CD4-positive, alpha-beta T cell treated with Interleukin-10 for 1 hour (primary cell): ENCODE measurements around the gene DRG2.

ENCODE experiments used
- DNase-seq: peaks from one replicate; pipeline ENCODE4 v3.0.0-alpha.2; 2020

The DRG2 gene, protein sequence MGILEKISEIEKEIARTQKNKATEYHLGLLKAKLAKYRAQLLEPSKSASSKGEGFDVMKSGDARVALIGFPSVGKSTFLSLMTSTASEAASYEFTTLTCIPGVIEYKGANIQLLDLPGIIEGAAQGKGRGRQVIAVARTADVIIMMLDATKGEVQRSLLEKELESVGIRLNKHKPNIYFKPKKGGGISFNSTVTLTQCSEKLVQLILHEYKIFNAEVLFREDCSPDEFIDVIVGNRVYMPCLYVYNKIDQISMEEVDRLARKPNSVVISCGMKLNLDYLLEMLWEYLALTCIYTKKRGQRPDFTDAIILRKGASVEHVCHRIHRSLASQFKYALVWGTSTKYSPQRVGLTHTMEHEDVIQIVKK

DNA sequence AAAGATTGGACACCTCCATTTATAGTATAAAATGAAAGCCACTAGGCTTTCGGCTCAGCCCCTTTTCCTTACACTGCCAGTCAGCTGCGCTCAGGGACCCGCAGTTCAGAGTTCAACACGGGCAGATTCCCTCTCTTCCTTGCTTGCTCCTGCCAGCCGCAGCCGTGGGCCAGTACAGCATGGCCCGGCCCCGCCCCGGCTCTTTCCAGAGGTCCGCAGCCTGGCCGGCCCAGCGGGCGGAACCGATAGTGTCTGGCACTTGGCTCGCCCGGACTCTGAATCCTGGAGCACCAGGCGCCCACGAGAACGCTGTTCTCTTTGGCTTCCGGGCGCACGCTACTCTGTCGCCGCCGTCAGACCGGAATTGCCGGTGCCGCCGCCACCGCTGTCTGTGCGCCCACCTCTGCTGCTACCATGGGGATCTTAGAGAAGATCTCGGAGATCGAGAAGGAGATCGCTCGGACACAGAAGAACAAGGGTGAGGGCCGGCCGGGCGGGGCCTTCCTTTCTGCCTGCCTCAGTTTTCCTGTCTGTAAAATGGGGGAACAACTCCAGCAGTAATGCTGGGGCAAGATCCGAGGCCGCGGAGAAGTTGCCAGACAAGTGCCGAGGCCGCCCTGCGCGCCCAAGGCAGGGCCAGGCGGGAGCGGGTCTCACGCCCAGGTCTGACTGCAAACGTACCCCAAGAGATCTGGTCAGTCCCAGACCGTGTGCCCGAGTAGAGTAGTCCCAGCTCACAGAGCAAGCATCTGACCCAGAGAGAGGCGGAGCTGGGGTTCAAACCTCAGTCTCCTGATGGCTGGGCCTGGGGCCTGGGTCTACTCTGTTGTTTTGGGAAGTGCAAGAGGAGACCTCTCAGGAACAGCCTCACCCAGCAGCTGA, at the start of gene DRG2:
Gene DRG2, plus strand, starts transcription at position 339 of the 882 bp plus-strand sequence. Its CDS starts 76 bp downstream, at position 415.
- DNase-seq: peak; percentile 91

DNA sequence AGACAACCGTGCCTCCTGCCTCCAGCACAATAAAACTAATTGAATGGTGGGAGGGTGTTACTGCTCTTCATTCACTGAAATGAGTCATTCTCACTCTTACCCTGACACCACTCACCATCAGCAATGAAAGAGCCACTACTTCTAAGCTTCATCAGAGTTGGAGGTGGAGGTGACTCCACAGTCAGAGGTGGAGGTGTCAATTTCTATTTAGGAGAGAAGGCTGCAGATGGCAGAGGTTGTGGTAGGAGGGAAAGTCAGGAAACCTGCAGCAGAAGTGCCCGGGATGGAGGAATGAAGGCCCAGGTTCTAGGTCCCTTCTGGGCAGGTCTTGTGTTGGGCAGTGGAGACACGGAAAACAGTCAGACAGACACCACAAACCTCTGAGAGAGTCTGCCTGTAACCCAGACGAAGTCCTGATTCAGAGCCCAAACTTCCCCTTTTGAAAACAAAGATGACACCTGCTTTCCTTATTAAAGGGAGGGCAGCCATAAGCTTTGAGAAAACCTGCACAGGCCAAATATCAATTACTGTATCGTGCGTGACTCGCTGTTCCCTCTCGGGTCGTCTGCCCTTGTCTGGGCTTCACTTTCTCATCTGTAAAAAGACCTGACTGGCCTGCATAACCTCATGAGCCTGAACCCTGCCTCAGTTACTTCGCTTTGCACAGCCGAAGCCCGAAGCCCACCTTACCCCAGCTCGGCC, 49.4 kb upstream of the DRG2 start:
- peak; percentile 15 for DNase-seq

DNA sequence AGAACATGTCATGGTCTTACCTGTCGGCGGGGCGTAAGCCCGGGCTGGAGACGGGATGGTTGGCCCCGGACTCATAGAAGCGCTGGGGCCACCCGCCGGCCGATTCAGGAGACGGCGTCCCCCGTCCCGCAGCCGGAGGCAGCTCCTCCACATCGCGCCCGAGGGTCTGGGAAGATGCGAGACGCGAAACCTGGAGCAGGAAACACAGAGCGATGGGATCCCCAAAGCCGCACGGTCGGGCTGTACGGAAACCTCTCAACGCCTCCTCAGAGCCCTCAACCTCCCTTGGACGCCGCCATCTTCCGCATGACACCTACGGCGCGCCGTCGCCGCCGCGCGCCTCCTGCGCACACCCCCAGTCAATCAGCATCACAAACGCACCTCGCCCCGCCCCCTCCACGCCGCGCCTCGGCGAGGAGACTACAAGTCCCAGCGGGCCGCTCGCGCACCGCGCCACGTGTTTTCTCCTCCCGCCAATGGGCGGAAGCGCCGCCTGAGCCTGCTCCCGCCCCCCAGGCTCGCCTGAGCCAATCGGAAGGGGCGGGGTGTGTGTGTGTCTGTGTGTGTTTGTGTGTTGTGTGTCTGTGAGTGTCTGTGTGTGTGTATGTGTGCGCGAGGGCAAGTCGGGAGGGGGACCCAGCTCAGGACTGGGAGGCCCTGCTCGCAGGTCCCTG, 48.8 kb upstream of the DRG2 start, which contains the start of the genes ATPAF2 and GID4:
Gene ATPAF2, minus strand, starts transcription at position 308 of the 674 bp plus-strand sequence. Its CDS starts 155 bp downstream, at position 153.
Gene GID4, plus strand, starts transcription at position 548 of the 674 bp plus-strand sequence. Its CDS starts 57 bp downstream, at position 605.
- DNase-seq: peak; percentile 100

DNA sequence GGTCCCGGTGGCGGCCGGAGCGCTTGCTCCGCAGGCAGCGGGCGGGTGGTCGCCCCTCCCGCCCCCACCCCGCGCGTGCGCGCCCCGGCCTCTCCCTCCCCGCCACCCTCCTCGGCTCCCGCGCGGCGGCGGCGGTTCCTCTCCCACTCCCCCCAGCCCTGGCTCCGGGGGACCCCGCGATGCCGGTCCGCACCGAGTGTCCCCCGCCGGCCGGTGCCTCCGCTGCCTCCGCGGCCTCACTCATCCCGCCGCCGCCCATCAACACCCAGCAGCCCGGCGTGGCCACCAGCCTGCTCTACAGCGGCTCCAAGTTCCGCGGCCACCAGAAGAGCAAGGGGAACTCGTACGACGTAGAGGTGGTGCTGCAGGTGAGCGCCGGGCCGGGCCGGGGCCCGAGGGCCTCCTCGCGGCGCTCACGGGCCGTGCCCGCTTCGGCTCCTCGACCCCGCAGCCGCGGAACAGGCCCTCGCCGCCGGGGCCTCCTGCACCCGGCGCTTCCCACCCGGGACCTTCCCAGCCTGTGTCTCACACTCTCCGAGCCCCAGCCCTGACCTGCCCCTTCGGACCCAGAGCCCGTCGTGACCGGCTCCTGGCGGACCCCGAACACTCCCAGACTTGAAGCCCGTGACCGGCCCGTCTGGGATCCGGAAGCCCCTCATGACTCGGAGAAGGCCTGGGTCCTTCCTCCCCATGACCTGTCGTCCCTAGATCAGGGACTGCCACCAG, 48.0 kb upstream of the DRG2 start:
- peak; percentile 50 for DNase-seq

DNA sequence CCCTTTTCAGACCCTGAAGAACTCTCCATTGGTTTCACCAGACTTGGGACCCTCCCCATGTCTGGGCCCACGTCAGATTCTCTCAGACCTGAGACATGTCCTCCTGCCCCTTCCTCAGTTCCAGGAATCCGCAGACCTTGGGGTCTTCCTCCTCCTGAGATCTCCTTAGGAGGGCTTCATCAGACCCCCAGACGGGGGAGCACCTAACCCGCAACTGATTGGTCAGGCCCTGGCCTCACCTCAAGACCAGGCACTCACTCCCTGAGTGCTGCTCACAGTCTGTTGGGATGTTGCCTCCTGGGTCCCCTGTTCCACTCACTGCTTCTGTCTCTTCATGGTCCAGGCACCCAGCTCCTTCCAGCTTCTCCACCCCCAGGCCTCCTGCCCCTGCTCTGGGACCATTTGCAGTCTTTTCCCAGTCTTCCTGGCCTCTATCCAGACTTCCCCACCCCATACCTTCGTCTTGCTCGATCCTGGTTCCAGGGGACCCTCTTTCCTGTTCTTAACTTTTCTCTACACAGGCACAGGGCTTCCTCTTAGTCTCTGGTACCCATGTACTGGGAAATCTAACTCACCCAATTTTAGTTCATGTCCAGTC, 47.4 kb upstream of the DRG2 start:
- no peak for DNase-seq

DNA sequence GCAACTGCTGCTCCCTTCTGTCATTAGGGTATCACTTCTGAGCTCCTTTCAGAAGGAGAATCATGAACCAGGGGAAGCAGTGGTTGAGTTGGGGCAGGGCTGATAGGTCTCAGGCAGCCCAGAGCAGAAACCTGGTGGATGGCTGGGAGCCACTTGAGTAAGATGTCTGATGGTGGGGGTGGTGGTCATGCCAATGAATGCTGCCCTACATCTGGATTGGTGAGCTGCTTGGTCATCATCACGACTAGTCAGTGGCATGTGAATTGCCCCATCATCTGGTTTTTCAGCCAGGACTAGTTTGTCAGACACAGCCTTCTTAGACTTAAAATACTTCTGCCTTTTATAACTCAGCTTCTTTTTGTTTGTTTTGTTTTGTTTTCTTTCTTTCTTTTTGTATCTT, 46.0 kb upstream of the DRG2 start:
- DNase-seq: no peak

DNA sequence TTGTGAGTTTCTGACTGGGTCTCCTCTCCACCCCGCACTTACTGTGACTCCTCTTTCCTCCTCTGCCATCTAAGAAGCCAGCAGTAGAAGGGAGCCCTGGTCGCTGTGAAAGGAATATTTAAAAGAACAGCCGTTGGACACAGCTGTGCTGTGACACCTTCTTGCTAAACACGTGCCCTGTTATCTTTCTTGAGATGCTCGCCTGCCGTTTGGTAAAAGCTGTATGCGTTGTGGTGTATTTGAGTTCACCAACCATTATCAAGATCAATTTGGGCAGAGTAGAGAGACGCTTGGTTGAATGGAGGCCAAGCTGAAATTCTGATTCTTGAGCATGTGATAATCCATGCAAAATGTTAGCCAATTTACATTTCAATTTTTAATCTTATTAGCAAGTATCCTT, 44.8 kb upstream of the DRG2 start:
- DNase-seq: no peak

DNA sequence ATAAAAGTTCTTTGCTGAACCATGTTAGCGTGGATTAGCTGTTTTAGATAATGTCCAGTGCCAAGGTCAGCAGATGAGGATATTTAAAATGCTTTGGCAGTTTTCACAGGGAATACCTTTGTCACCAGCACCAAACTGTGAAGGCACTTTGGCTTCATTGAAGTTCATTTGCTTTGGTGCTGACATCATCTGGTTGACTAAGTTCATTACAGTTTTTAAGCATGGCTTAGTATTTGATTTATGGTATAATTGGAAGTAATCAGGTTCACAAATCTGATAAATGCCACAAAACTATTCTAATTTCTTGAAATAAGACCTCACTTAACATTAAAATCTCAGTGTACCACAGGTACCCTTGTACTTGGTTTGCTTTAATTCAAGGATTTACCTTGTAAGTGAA, 44.3 kb upstream of the DRG2 start:
- peak; percentile 23 for DNase-seq

DNA sequence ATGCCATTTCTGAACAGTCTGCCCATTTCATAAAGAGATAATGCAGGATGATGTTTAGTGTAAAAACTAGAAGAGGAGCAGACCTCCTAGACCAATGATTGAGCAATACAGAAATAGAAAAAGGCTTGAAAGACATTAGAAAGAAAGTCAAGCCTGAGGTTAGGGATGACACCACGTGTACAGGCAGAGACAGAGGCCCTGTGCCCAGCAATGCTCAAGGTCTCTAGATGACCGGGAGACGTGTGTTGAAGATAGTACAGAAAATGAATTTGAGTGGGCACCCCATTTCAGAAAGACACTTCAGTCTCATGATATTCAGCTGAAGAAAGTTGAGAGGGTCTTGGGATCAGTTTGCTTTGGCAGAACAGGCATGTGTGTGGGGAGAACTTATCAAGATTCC, 43.1 kb upstream of the DRG2 start:
- no peak for DNase-seq

DNA sequence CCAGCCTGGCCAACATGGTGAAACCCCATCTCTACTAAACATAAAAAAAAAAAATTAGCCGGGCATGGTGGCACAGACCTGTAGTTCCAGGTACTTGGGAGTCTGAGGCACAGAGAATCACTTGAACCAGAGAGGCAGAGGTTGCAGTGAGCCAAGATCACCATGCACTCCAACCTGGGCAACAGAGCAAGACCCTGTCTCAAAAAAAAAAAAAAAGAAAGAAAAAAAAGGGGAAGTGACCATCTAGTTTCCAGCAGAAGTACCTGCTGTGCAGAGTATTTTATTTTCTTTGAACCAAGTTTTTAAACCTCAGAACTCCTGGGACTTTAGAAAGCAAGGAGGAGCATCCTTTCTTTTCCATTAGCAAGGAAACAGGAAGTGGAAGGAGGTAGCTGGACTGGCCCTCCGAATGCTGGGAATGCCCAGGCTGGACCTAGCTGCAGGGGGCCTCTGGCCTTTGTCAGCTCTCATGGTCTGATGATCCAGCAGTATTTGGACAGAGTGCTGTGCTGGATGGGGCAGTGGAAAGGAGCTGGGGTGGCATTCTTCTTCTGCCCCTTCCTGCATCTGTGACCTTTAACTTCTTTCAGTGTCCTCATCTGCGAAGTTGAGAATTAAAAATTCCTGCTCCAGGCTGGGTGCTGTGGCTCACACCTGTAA, 41.9 kb upstream of the DRG2 start:
- DNase-seq: no peak

DNA sequence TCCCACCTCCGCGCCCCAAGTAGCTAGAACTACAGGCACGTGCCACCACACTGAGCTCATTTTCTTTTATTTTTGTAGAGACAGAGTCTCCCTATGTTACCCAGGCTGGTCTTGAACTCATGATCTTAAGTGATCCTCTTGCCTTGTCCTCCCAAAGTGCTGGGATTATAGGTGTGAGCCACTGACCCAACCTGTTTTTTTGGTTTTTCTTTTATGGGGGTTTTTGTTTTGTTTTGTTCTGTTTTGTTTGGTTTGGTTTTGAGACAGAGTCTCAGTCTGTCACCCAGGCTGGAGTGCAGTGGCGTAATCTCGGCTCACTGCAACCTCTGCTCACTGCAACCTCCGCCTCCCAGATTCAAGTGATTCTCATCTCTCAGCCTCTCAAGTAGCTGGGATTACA, 32.2 kb upstream of the DRG2 start:
- DNase-seq: no peak

DNA sequence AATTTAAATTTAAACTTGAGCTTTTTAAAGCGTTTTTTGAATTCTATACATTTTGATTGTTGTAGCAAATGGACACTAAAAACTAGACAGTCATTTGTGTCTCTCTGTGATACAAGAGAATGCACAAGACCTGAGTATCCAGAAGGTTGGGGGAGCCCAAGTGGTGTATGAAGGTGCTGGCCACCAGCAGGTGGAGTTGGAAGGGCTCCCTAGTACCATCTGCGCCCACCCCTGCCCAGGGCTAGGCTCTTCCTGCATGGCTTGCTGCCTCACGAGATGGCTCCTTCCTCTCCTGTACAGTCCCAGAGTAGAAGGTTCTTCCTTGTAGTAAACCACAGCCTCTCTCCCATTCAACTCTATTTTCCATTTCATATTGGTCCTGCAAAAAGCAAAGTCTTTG, 31.5 kb upstream of the DRG2 start:
- DNase-seq: no peak

DNA sequence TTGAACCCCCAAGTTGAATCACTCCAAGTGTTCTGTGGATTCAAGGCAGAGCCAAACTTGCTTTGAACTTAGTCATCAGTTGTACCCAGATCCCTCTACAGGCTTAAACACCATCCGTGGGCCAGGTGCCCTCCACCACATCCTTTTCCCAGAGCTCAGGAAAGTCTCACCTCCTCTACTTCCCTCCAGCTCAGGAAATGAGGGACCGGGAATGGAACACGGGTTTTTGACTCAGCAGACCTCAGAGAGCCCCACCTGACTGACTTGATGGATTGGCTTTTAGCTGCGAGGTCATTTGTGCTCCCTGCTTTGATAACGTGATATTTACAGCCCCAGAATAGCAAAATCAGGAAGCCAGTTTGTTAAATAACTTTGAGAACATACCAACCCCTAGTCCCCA, 28.5 kb upstream of the DRG2 start:
- no peak for DNase-seq

DNA sequence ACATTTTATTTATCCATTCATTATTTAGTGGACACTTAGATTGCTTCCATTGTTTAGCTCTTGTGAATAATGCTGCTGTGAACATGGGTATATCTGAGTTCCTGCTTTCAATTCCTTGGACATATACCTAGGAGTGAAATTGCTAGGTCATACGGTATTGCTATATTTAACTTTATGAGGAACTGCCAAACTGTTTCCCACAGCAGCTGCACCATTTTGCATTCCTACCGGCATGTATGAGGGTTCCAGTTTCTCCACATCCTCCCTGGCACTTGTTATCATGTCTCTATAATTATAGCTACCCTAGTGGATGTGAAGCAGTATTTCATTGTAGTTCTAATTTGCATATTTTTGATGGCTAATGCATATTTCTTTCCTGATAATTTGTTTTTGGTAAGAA, 23.7 kb upstream of the DRG2 start:
- DNase-seq: no peak

DNA sequence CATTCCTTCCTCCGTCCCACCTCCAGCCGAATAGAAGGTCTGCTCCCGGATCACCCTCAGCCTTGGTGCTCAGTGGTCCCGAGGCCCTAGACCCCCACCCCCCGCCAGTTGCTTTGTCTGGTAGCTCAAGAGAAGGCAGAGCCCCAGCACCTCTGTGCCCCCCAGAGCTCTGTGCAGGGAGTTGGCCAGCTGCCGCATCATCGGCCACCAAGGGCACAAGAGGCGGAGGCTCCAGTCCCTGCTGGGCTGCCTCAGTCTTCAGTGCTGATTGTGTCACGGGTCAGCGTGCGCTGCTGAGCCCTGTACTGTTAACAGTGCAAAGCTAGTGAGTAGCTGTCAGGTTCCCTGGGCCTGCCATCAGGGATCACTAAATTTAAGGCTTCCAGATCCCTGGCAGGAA, 22.2 kb upstream of the DRG2 start:
- no peak for DNase-seq

DNA sequence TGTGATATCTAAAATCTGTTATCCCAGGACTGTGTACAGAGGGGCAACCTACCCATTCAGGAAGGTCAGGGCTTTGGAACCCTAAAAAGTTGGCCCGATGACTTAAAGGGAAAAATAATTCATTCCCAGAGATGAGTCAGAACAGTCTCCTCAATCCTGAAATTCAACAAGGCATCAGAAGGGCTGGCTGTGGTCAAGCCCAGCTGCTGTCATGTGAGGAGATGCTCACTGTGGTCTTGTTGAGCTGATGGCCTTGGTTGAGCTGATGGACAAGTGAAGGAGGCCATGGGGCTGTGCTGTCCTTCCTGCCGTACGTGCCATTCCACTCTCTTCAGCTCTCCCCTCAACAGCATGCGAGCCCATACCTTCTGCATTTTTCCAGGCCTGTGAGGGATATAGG, 20.9 kb upstream of the DRG2 start:
- no peak for DNase-seq

DNA sequence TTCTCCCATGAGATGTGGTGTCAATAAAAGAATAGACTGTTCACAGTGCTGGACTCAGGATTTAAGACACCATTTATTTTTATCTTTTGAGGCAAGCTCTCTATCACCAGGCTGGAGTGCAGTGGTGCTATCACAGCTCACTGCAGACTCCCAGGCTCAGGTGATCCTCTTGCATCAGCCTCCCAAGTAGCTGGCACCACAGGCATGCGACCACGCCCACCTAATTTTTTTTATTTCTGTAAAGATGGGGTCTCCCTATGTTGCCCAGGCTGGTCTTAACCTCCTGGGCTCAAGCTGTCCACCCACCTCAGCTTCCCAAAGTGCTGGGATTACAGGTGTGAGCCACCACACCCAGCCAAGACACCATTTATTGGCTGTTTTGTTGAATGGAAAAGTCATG, 18.6 kb upstream of the DRG2 start:
- no peak for DNase-seq

DNA sequence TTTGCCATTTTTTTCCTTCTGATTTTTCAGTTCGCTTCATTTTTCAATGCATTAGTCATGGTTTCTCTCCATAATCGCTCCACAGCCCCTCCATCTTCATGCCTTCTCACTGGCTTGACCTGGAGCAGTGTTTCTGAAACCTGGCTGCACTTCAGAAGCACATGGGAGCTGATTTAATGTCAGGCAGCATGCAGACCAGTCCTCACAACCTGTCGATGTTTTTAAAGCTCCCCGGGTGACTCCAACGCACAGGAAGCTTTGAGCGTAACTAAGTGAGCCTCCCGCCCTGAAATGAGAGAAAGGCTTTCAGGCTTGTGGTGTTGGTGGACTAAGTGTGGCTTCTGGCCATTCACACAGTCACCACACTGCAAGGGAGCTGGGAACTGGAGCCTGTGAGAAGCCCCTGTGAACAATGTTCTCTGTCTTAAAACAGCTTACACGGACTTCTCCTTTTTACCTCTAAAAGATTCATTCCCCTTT, 16.8 kb upstream of the DRG2 start:
- no peak for DNase-seq

DNA sequence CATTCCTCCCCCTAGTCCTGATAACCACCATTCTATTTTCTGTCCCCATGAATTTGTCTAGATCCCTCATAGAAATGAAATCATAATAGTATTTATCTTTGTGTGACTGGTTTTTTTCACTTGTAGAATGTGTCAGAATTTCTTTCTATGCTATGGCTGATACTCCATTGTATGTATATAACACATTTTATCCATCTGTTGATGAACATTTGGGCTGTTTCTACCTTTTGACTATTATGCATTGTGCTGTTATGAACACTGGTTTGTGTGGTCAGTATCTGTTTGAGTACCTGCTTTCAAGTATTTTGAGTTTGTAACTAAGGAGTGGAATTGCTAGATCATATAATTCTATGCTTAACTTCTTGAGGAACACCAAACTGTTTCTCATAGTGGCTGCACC, 16.0 kb upstream of the DRG2 start:
- DNase-seq: no peak

DNA sequence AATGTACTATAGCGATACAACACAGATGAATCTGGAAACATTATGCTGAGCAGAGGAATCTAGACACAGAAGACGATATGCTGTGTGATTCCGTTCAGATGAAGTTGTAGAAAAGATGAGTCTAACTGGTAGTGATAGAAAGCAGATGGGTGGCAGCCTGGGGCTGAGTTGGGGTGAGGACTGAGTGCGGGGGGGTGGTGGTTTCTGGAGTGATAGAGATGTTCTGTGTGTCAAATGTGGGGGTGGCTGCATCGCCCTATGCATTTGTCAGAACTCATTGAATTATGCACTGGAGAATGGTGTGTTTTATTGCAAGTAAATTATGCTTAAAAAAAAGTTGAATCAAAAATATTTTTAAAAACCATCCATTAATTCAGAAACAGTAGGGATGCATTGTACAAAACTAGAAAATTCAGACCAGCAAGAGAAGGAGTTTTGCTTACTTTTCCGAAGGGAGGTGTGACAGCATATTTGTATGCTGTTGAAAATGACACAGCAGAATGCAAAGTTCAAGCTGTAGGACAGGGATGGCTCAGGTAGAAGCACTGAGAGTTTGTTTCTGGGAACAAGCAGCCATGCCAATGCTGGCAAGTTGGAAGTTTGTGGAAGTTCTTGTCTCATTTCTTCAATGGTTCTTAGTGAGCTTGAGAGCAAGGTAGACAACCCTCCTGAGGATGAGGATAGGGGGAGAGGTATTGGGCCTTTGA, 13.0 kb upstream of the DRG2 start:
- no peak for DNase-seq
